DMS153 (cell line): ENCODE results near the gene PCDHGA8.
"Not testable (repeated sequence)": the region's sequence is repeated elsewhere in the genome, so short reads cannot be mapped to it uniquely, and the experiment has no call there.

Source experiments
- DNase-seq: peaks from one replicate; lab custom pipeline; 2025; lab: John Stamatoyannopoulos, UW

PCDHGA8 gene

GRCh38 chr5:141371572-141372475 lies 20.6 kb upstream of the PCDHGA8 start:
- no peak for DNase-seq

- DNase-seq = no peak
Measured at GRCh38 chr5:141373673-141374317, 18.6 kb upstream of the PCDHGA8 start, which contains the start of gene PCDHGA6. PCDHGA6 (plus strand) TSS chr5:141373891; CDS start chr5:141374084, 193 bp downstream.

GRCh38 chr5:141374627-141375026 lies 17.8 kb upstream of the PCDHGA8 start:
- no peak for DNase-seq

DNA sequence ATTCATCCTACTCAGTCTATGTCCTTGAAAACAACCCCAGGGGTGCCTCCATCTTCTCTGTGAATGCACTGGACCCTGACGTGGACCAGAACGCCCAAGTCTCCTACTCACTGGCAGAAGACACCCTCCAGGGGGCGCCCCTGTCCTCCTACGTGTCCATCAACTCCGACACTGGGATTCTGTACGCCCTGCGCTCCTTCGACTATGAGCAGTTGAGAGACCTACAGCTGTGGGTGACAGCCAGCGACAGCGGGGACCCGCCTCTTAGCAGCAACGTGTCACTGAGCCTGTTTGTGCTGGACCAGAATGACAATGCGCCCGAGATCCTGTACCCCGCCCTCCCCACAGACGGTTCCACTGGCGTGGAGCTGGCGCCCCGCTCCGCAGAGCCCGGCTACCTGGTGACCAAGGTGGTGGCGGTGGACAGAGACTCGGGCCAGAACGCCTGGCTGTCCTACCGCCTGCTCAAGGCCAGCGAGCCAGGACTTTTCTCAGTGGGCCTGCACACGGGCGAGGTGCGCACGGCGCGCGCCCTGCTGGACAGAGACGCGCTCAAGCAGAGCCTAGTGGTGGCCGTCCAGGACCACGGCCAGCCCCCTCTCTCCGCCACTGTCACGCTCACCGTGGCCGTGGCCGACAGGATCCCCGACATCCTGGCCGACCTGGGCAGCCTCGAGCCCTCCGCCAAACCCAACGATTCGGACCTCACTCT lies 16.8 kb upstream of the PCDHGA8 start:
- not testable (repeated sequence) for DNase-seq

DNA sequence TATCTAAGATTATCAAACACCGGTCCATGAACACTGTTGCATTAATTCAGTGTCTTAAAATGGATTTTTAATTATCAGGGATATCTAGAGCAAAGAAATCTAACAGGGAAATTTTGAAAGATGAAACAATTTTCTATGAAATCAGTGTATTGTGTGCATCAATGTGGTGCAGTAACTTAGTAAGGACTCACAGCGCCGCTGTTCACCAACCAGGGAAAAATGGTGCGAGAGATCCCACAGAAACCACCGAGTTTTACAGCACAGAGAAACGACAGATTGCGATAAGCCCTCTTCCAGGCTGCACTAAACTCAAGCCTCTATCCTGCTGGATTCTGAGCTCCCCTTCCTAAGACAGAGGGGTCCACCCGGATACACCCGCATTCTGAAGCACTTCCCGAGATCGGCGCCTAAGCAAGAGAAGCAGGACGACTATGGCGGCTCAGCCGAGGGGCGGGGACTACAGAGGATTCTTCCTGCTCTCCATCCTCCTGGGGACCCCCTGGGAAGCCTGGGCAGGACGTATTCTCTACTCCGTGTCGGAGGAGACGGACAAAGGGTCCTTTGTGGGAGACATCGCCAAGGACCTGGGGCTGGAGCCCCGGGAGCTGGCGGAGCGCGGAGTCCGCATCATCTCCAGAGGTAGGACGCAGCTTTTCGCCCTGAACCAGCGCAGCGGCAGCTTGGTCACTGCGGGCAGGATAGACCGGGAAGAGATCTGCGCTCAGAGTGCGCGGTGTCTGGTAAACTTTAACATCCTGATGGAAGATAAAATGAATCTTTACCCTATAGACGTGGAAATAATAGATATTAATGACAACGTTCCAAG lies 9.8 kb upstream of the PCDHGA8 start, which contains the start of gene PCDHGA7:
PCDHGA7 (plus strand) TSS at position 274 of the 826 bp plus-strand sequence; CDS start at position 432, 158 bp downstream.
- no peak for DNase-seq

GRCh38 chr5:141383345-141383744 lies 9.1 kb upstream of the PCDHGA8 start:
- no peak for DNase-seq

- no peak for DNase-seq
Measured at GRCh38 chr5:141384471-141385267, 7.8 kb upstream of the PCDHGA8 start.

- DNase-seq = not testable (repeated sequence)
Measured at GRCh38 chr5:141387557-141388311, 4.7 kb upstream of the PCDHGA8 start, which contains the start of gene PCDHGB4. PCDHGB4 (plus strand) TSS chr5:141387698; CDS start chr5:141387885, 187 bp downstream.

GRCh38 chr5:141388661-141389060 lies 3.8 kb upstream of the PCDHGA8 start:
- DNase-seq = no peak

- DNase-seq = no peak
Measured at GRCh38 chr5:141389153-141390042, 3.0 kb upstream of the PCDHGA8 start.

DNA sequence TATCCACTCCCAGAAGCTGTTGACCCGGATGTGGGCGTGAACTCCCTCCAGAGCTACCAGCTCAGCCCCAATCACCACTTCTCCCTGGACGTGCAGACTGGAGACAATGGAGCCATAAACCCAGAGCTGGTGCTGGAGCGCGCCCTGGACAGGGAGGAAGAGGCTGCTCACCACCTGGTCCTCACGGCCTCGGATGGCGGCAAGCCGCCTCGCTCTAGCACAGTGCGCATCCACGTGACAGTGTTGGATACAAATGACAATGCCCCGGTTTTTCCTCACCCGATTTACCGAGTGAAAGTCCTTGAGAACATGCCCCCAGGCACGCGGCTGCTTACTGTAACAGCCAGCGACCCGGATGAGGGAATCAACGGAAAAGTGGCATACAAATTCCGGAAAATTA lies 834 bp downstream of the PCDHGA8 start:
- no peak for DNase-seq

DNA sequence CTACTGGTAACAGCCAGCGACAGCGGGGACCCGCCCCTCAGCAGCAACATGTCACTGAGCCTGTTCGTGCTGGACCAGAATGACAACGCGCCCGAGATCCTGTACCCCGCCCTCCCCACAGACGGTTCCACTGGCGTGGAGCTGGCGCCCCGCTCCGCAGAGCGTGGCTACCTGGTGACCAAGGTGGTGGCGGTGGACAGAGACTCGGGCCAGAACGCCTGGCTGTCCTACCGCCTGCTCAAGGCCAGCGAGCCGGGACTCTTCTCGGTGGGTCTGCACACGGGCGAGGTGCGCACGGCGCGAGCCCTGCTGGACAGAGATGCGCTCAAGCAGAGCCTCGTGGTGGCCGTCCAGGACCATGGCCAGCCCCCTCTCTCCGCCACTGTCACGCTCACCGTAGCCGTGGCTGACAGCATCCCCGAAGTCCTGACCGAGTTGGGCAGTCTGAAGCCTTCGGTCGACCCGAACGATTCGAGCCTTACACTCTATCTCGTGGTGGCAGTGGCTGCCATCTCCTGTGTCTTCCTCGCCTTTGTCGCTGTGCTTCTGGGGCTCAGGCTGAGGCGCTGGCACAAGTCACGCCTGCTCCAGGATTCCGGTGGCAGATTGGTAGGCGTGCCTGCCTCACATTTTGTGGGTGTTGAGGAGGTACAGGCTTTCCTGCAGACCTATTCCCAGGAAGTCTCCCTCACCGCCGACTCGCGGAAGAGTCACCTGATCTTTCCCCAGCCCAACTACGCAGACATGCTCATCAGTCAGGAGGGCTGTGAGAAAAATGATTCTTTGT lies 2.2 kb downstream of the PCDHGA8 start:
- not testable (repeated sequence) for DNase-seq

DNA sequence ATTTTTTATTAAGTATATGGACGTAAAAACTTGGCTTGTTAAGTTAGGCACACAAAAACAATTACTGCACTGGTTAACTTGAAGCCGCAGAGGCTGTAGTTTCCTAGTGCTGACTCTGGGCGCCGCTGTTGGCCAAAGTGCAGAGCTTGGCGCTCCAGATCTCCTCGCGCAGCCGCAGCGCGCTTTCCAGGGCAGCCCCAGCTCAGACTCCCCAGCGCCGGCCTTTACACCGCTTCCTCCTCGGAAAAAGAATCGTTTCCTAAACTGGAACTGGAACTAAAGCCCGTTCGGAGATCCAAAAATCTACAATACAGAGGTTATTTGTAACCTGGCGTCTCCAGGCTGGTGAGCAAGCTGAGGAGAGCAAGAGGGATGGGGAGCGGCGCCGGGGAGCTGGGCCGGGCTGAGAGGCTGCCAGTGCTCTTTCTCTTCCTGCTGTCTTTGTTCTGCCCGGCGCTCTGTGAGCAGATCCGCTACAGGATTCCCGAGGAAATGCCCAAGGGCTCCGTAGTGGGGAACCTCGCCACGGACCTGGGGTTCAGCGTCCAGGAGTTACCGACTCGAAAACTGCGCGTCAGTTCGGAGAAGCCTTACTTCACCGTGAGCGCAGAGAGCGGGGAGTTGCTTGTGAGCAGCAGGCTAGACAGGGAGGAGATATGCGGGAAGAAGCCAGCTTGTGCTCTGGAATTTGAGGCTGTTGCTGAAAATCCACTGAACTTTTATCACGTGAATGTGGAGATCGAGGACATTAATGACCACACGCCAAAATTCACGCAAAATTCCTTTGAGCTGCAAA lies 5.5 kb downstream of the PCDHGA8 start, which contains the start of gene PCDHGB5:
PCDHGB5 (plus strand) TSS at position 192 of the 796 bp plus-strand sequence; CDS start at position 373, 181 bp downstream.
- DNase-seq = not testable (repeated sequence)

GRCh38 chr5:141398608-141399007 lies 6.2 kb downstream of the PCDHGA8 start:
- DNase-seq = no peak

DNA sequence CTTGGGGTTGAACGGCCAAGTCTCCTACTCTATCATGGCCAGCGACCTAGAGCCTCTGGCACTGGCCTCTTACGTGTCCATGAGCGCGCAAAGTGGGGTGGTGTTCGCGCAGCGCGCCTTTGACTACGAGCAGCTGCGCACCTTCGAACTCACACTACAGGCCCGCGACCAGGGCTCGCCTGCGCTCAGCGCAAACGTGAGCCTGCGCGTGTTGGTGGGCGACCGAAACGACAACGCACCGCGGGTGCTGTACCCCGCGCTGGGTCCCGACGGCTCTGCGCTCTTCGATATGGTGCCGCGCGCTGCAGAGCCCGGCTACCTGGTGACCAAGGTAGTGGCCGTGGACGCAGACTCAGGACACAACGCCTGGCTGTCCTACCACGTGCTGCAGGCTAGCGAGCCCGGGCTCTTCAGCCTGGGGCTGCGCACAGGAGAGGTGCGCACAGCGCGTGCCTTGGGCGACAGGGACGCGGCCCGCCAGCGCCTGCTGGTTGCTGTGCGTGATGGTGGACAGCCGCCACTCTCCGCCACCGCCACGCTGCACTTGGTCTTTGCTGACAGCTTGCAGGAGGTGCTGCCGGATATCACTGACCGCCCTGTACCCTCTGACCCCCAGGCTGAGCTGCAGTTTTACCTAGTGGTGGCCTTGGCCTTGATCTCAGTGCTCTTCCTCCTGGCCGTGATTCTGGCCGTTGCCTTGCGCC lies 7.3 kb downstream of the PCDHGA8 start:
- DNase-seq = no peak

- DNase-seq = no peak
Measured at GRCh38 chr5:141402553-141403243, 10.3 kb downstream of the PCDHGA8 start, which contains the start of gene PCDHGA9. PCDHGA9 (plus strand) TSS chr5:141402778; CDS start chr5:141402953, 175 bp downstream.
